Measurements from ENCODE around the gene TXNL1. TPM values are rescaled to one million over a fixed set of nuclear protein-coding genes. Genes with fewer than 3 reads are reported as not detected.

The TXNL1 gene
- total RNA-seq, 5 donors from 2014 or later (not counting 1 experiment from before 2014, with no cell fraction given) = 33.6 to 40.2 (median 35.7) TPM

DNA sequence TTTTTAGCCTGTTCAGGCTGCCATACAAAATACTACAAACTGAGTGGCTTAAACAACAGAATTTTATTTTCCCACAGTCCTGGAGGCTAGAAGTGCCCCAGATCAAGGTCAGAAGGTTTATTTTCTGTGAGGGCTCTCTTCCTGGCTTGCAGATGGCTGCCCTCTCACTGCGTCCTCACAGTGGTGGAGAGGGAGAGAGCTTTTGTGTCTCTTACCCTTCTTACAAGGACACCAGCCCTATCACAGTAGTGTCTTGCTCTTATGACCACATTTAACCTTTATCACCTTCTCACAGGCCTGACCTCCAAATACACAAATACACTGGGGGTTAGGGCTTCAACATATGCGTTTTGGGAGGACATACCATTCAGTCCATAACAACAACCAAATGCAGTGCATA, 24.5 kb upstream of the TXNL1 start:
- H3K4me1 Mint-ChIP-seq = peaks cover 51 to 76% (median 64%) of the 10 kb centered on the region in 3 donors
- Histone ChIP-seq H3K9me3 (no peaks in the 10 kb centered on the region), H3K4me3 (ENCODE audit: control insufficient read depth in 1 of 2, extremely low read depth in 1 of 2, low read length in 1 of 2) (no peak overlapping the region), H3K36me3 (ENCODE audit: control insufficient read depth in 2 of 2, extremely low read depth in 1 of 2, insufficient read depth in 1 of 2, low read length in 1 of 2) (peaks cover 0 to 7% of the 10 kb centered on the region in 2 donors), H3K27ac (ENCODE audit: low read length) (no peak overlapping the region), H3K27me3 (replicated peaks in 1 of 2; ENCODE audit: control insufficient read depth in 2 of 2, extremely low read depth in 1 of 2, insufficient read depth in 2 of 2, low read length in 1 of 2) (no peaks in the 10 kb centered on the region), H3K4me1 (ENCODE audit: control insufficient read depth in 1 of 2, extremely low read depth in 1 of 2, insufficient read depth in 2 of 2, low read length in 2 of 2) (no peaks in the 10 kb centered on the region)
- peaks cover 23% of the 10 kb centered on the region for H3K36me3 Mint-ChIP-seq
- H3K27ac Mint-ChIP-seq = no peak overlapping the region
- CTCF ChIA-PET = no interaction called here
- ATAC-seq (replicated peaks in 1 of 4) (no peak), DNase-seq (no peak)
- H3K4me3 Mint-ChIP-seq = no peak overlapping the region
- POLR2A ChIA-PET = no interaction called here
- H3K27me3 Mint-ChIP-seq = no peaks in the 10 kb centered on the region
- H3K9me3 Mint-ChIP-seq = peaks cover 0 to 5% (median 0%) of the 10 kb centered on the region in 3 donors
- WGBS (ENCODE audit: insufficient coverage) = no CpG with 5 or more reads among the region's 2 CpGs

DNA sequence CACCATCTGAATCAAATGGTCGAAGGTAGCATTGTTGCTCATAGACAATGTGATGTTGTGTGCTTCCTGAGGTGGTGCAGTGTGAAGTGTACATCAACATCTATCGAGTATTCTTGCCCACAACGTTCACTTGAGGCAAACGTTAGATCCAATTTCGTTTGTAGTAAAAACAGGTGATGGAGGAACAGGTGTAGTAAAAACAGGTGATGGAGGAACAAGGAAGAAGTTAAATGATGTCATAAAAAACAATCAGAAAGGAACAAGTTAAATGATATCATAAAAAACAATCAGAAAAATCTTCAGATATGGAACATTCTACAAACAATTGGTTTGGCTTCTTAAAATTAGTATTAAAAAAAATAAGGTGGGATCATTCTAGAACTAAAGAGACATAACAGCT, 24.1 kb upstream of the TXNL1 start:
- Mint-ChIP-seq H3K36me3 (peaks cover 23% of the 10 kb centered on the region), H3K4me1 (peaks cover 47 to 73% (median 61%) of the 10 kb centered on the region in 3 donors), H3K27ac (no peak overlapping the region), H3K9me3 (peaks cover 0 to 5% (median 0%) of the 10 kb centered on the region in 3 donors), H3K27me3 (no peaks in the 10 kb centered on the region), H3K4me3 (no peak overlapping the region)
- Histone ChIP-seq H3K4me1 (ENCODE audit: control insufficient read depth in 1 of 2, extremely low read depth in 1 of 2, insufficient read depth in 2 of 2, low read length in 2 of 2) (no peaks in the 10 kb centered on the region), H3K27me3 (replicated peaks in 1 of 2; ENCODE audit: control insufficient read depth in 2 of 2, extremely low read depth in 1 of 2, insufficient read depth in 2 of 2, low read length in 1 of 2) (no peaks in the 10 kb centered on the region), H3K27ac (ENCODE audit: low read length) (no peak overlapping the region), H3K4me3 (ENCODE audit: control insufficient read depth in 1 of 2, extremely low read depth in 1 of 2, low read length in 1 of 2) (no peak overlapping the region), H3K36me3 (ENCODE audit: control insufficient read depth in 2 of 2, extremely low read depth in 1 of 2, insufficient read depth in 1 of 2, low read length in 1 of 2) (peaks cover 0 to 7% of the 10 kb centered on the region in 2 donors), H3K9me3 (no peaks in the 10 kb centered on the region)
- ChIA-PET POLR2A (no interaction called here), CTCF (no interaction called here)
- no peak for DNase-seq
- no peak for ATAC-seq (replicated peaks in 1 of 4)
- WGBS (ENCODE audit: insufficient coverage) = 82% methylated on average over 1 of the region's 5 CpGs

DNA sequence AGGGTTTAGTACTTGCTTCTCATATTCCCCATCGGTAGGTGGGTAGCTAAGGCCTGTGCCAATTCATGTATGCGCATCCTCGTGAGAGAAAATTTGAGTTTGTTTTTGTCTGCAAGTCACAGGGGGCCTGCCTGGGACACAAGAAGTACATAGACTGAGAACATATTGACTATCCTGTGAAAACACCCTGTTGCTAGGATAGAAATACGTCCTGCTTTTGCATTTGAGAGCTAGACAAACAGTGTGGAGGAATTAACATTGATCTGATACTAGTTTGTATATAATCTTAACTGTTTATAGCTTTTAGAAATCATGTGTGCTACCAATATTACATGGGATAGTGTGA, 23.6 kb upstream of the TXNL1 start:
- Mint-ChIP-seq H3K27ac (no peak overlapping the region), H3K4me1 (peaks cover 42 to 69% (median 56%) of the 10 kb centered on the region in 3 donors), H3K4me3 (no peak overlapping the region)

DNA sequence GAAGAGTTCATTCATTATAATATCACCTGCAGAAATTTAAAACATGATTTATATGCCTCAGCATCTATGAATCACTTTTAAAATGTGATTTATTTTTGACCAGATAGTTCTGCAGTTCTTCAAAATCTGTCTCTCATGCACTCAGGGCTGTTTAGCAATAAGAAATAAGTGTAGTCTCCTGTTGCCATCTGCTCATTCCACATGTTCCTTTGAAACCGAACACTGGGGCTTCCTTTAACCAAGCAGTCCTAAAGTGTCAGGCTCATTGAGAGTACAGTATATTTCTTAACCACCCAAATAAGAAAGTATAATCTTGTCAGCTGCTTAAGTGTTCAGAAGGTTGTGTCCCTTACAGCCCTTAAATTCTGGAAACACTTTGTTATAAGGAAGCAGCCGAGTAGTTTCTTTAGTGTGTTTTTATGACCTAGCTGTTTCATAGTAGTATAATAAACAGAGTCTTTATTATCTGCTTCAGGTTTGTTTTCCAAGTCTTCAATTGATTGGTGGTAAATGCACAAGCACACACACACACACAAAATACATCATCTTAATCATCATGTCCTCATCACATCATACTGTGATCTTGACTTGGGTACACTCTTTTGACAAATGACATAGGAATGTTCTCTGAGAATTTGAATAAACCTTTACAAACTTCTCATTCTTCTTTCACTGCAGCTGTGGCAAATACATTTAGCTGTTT, 23.1 kb upstream of the TXNL1 start:
- no peaks in the 10 kb centered on the region for H3K27me3 Mint-ChIP-seq
- peaks cover 41 to 65% (median 55%) of the 10 kb centered on the region in 3 donors for H3K4me1 Mint-ChIP-seq
- ChIA-PET CTCF (interaction anchor here in 1 of 2 donors (0.5 to 0.6 kb wide), 2 partner anchors 15 to 995 kb away, joined by 3 read pairs; no protein-coding TSS in a partner anchor), POLR2A (interaction anchor here in 1 of 2 donors (0.5 kb wide), 1 partner anchor 1021 kb away, joined by 4 read pairs; no protein-coding TSS in a partner anchor)
- no peak overlapping the region for H3K4me3 ChIP-seq (ENCODE audit: control insufficient read depth in 1 of 2, extremely low read depth in 1 of 2, low read length in 1 of 2)
- H3K4me1 ChIP-seq (ENCODE audit: control insufficient read depth in 1 of 2, extremely low read depth in 1 of 2, insufficient read depth in 2 of 2, low read length in 2 of 2) = no peaks in the 10 kb centered on the region
- no peak overlapping the region for H3K27ac Mint-ChIP-seq
- WGBS (ENCODE audit: insufficient coverage) = no CpG with 5 or more reads among the region's 2 CpGs
- no peak overlapping the region for H3K27ac ChIP-seq (ENCODE audit: low read length)
- no peaks in the 10 kb centered on the region for H3K9me3 ChIP-seq
- H3K9me3 Mint-ChIP-seq = peaks cover 0 to 5% (median 0%) of the 10 kb centered on the region in 3 donors
- H3K4me3 Mint-ChIP-seq = no peak overlapping the region
- peaks cover 19% of the 10 kb centered on the region for H3K36me3 Mint-ChIP-seq
- ATAC-seq (replicated peaks in 1 of 4) (no peak), DNase-seq (no peak)
- peaks cover 0 to 9% of the 10 kb centered on the region in 2 donors for H3K36me3 ChIP-seq (ENCODE audit: control insufficient read depth in 2 of 2, extremely low read depth in 1 of 2, insufficient read depth in 1 of 2, low read length in 1 of 2)
- H3K27me3 ChIP-seq (replicated peaks in 1 of 2; ENCODE audit: control insufficient read depth in 2 of 2, extremely low read depth in 1 of 2, insufficient read depth in 2 of 2, low read length in 1 of 2) = no peaks in the 10 kb centered on the region

More for the DNA sequence above, 23.6 kb upstream of the TXNL1 start:
- no peak for DNase-seq
- no peak for ATAC-seq (replicated peaks in 1 of 4)
- Histone ChIP-seq H3K36me3 (ENCODE audit: control insufficient read depth in 2 of 2, extremely low read depth in 1 of 2, insufficient read depth in 1 of 2, low read length in 1 of 2) (peaks cover 0 to 9% of the 10 kb centered on the region in 2 donors), H3K27ac (ENCODE audit: low read length) (no peak overlapping the region), H3K4me3 (ENCODE audit: control insufficient read depth in 1 of 2, extremely low read depth in 1 of 2, low read length in 1 of 2) (no peak overlapping the region), H3K27me3 (replicated peaks in 1 of 2; ENCODE audit: control insufficient read depth in 2 of 2, extremely low read depth in 1 of 2, insufficient read depth in 2 of 2, low read length in 1 of 2) (no peaks in the 10 kb centered on the region), H3K9me3 (no peaks in the 10 kb centered on the region), H3K4me1 (ENCODE audit: control insufficient read depth in 1 of 2, extremely low read depth in 1 of 2, insufficient read depth in 2 of 2, low read length in 2 of 2) (no peaks in the 10 kb centered on the region)
- Mint-ChIP-seq H3K27me3 (no peaks in the 10 kb centered on the region), H3K9me3 (peaks cover 0 to 5% (median 0%) of the 10 kb centered on the region in 3 donors), H3K36me3 (peaks cover 20% of the 10 kb centered on the region)
- ChIA-PET CTCF (interaction anchor here in 1 of 2 donors (0.5 kb wide), 1 partner anchor 16 kb away, joined by 3 read pairs; no protein-coding TSS in a partner anchor), POLR2A (no interaction called here)
- WGBS (ENCODE audit: insufficient coverage) = 86% methylated on average over 1 of the region's 4 CpGs

DNA sequence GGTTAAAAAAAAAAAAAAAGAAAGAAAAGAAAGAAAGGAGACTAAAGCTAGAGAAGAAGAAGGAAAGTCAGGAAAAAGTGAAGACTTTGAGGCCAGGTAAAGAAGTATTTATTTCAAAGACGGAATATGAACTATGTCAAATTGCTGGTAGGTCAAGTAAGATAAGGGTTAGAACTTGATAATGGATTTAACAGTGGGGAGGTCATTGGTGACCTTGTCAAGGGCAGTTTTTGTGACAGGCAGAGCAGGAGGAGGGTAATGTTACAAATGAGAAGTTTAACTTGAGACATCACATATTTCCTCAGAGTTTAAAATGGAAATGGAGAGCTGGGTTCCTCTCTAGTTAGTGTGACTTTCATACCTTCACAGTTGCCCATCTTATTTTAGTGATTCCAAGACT, 22.3 kb upstream of the TXNL1 start:
- POLR2A ChIA-PET = interaction anchor here in 1 of 2 donors (0.5 kb wide), 1 partner anchor 1020 kb away, joined by 4 read pairs; no protein-coding TSS in a partner anchor
- no peaks in the 10 kb centered on the region for H3K9me3 ChIP-seq
- Mint-ChIP-seq H3K4me3 (no peak overlapping the region), H3K36me3 (peaks cover 19% of the 10 kb centered on the region), H3K27me3 (no peaks in the 10 kb centered on the region), H3K4me1 (peaks cover 44 to 60% (median 56%) of the 10 kb centered on the region in 3 donors), H3K9me3 (peaks cover 0 to 5% (median 0%) of the 10 kb centered on the region in 3 donors), H3K27ac (no peak overlapping the region)
- no peaks in the 10 kb centered on the region for H3K27me3 ChIP-seq (replicated peaks in 1 of 2; ENCODE audit: control insufficient read depth in 2 of 2, extremely low read depth in 1 of 2, insufficient read depth in 2 of 2, low read length in 1 of 2)
- WGBS (ENCODE audit: insufficient coverage) = 100% methylated on average over 1 of the region's 1 CpG
- no peaks in the 10 kb centered on the region for H3K4me1 ChIP-seq (ENCODE audit: control insufficient read depth in 1 of 2, extremely low read depth in 1 of 2, insufficient read depth in 2 of 2, low read length in 2 of 2)
- H3K27ac ChIP-seq (ENCODE audit: low read length) = no peak overlapping the region
- peaks cover 0 to 9% of the 10 kb centered on the region in 2 donors for H3K36me3 ChIP-seq (ENCODE audit: control insufficient read depth in 2 of 2, extremely low read depth in 1 of 2, insufficient read depth in 1 of 2, low read length in 1 of 2)
- H3K4me3 ChIP-seq (ENCODE audit: control insufficient read depth in 1 of 2, extremely low read depth in 1 of 2, low read length in 1 of 2) = no peak overlapping the region
- CTCF ChIA-PET = no interaction called here
- ATAC-seq (replicated peaks in 1 of 4) = no peak
- no peak for DNase-seq

DNA sequence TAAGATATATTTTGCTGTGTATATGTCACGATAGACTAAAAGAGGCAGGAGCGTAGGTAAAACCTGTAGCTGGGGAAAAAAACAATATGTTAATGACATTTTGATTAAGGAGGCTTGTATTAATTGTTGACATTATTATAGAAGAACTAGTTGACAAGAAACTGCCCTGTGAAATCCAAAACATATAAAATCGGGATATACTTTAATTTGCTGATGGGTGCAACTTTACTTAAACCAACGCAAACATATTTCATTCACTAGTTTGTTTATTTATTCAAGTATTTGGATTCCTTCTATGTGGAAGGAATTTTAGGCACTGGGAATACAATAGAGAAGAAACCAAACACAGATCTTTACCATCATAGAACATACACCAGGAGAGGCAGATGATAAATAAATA, 20.7 kb upstream of the TXNL1 start:
- H3K27me3 Mint-ChIP-seq = no peaks in the 10 kb centered on the region
- Histone ChIP-seq H3K36me3 (ENCODE audit: control insufficient read depth in 2 of 2, extremely low read depth in 1 of 2, insufficient read depth in 1 of 2, low read length in 1 of 2) (peaks cover 0 to 9% of the 10 kb centered on the region in 2 donors), H3K27ac (ENCODE audit: low read length) (no peak overlapping the region), H3K27me3 (replicated peaks in 1 of 2; ENCODE audit: control insufficient read depth in 2 of 2, extremely low read depth in 1 of 2, insufficient read depth in 2 of 2, low read length in 1 of 2) (no peaks in the 10 kb centered on the region), H3K4me3 (ENCODE audit: control insufficient read depth in 1 of 2, extremely low read depth in 1 of 2, low read length in 1 of 2) (no peak overlapping the region), H3K4me1 (ENCODE audit: control insufficient read depth in 1 of 2, extremely low read depth in 1 of 2, insufficient read depth in 2 of 2, low read length in 2 of 2) (peaks cover 3 to 4% of the 10 kb centered on the region in 2 experiments), H3K9me3 (no peaks in the 10 kb centered on the region)
- H3K9me3 Mint-ChIP-seq = peaks cover 0 to 5% (median 0%) of the 10 kb centered on the region in 3 donors
- 100% methylated on average over 2 of the region's 4 CpGs for WGBS (ENCODE audit: insufficient coverage)
- DNase-seq = no peak
- peaks cover 53 to 66% (median 64%) of the 10 kb centered on the region in 3 donors for H3K4me1 Mint-ChIP-seq
- POLR2A ChIA-PET = interaction anchor here in 1 of 2 donors (0.6 kb wide), 1 partner anchor 21 kb away, joined by 4 read pairs; no protein-coding TSS in a partner anchor
- no peak overlapping the region for H3K4me3 Mint-ChIP-seq
- ATAC-seq (replicated peaks in 1 of 4) = no peak
- no peak overlapping the region for H3K27ac Mint-ChIP-seq
- CTCF ChIA-PET = no interaction called here
- H3K36me3 Mint-ChIP-seq = peaks cover 19% of the 10 kb centered on the region
